AG20443 (cell line): ENCODE results near the gene SLC18A2.

Source experiments
- DNase-seq: peaks from one replicate; pipeline ENCODE4 v3.0.0; 2012; ENCODE audit warnings: low spot score, mixed read lengths

SLC18A2 gene

GRCh38 chr10:117239051-117239450 lies 1.9 kb upstream of the SLC18A2 start:
- no peak for DNase-seq

GRCh38 chr10:117239721-117240620 lies 943 bp upstream of the SLC18A2 start:
- DNase-seq, result no peak

GRCh38 chr10:117241541-117242462 lies 888 bp downstream of the SLC18A2 start:
- peak; percentile 62 for DNase-seq

GRCh38 chr10:117242463-117242832 lies 1.5 kb downstream of the SLC18A2 start:
- DNase-seq, result no peak

DNA sequence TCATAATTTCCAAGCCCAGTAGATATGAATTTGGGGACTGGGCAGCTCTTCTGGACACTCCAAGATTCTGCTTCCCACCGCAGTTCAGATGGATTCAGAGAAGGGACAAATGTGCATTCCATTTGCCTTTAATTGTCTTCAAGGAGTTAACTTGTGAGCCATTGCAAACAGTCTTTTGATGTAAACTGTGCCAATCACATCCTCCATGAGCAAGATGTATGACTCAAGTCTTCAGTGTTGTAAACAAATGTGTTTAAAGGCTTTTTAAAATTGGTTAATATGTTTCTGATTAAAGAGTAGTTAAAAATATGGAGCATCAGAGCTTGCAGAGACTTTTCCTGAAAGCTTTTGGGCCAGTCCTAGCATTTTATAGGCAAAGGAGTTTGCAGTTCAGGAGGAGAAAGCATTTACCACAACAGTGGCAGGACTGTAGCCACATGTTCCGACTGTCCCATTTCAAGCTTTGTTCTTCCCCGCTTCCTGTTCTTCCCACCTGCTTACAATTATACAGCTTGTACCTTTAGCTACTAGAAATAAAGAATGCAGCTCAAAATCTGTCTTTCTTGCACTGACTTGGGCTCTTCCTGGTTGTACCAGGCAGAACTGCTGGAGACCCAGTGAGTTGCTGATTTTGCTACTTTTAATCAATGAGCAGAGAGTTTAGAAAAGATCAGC lies 6.2 kb downstream of the SLC18A2 start:
- DNase-seq, result peak; percentile 34

DNA sequence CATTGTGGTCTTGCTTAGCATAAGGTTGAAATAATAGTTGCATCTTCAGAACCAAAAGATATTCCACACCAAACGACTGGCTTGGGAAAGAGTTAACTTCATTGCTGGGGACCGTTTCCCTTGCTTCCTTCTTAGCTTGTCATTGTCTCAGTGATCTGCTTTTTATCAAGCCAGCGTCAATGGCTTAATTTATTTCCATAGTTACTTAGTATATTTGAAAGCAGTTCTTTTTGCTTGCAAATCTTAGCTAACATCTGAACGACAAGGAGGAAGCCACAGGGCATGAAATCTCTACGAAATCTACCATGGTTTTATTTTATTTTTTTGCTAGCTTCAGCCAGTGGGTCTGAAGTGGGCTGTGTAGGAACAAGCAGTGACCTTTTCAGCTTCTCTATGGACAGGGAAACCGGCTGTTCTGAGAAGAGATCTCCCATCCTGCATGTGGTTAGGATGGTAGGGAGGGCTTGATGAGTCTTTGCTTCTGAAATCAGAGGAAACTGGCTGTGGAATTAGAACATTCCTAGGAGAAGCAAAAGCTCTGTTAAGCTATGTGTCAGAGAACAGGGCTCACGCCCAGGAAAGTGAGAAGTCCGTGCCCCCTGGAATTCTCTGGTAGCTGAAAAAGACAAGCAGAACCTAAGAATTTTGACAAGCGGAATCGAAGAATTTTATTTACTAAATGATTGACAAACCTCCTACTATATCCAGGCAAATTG lies 8.0 kb downstream of the SLC18A2 start:
- DNase-seq, result peak; percentile 74

DNA sequence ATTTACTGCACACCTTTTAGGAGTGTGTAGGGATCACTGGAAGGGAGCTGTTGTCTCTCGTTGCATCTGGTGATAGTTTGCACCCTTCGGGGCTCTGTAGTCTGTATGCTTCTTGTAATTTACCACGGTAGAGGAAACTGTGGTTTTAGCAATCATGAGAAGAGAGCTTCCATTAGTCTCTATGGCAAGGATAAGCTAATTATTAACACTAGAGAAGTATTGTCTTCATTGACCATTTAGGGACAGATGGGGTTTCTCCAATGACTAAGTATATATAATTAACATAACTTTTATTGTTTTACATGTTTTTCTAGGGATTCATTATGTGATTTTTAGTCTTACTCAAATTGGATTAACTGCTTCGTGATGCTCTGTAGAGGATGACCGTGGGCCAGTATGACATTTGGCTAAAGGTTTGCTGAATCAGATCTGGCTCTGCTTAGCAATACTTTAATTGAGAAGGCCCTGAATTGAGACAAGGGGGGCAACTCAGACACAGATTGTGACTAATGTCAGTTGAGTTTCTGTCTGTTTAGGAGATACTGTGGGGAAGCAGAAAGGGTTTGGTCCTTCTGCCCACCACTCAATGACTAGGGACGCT lies 8.7 kb downstream of the SLC18A2 start:
- no peak for DNase-seq

- DNase-seq, result no peak
Measured at GRCh38 chr10:117250411-117250810, 9.5 kb downstream of the SLC18A2 start.

- no peak for DNase-seq
Measured at GRCh38 chr10:117253908-117254307, 13.0 kb downstream of the SLC18A2 start.

DNA sequence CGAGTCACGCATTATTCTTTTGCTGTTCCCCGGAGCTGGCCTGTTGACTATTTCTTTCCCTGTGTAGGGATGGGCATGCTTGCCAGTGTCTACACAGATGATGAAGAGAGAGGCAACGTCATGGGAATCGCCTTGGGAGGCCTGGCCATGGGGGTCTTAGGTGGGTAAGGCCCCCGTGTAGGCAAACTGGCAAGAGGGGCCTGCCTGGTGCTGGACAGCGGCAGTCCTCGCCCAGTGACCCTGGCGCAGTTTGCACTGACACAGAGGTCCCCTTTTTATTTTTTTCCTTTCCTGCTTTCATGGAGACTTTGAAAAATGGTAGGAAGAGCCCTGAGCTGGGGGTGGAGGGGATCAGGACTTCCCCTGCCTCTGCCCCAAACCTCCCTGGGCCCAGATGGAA lies 13.4 kb downstream of the SLC18A2 start:
- DNase-seq, result no peak

- DNase-seq, result no peak
Measured at GRCh38 chr10:117254774-117255735, 14.1 kb downstream of the SLC18A2 start.

DNA sequence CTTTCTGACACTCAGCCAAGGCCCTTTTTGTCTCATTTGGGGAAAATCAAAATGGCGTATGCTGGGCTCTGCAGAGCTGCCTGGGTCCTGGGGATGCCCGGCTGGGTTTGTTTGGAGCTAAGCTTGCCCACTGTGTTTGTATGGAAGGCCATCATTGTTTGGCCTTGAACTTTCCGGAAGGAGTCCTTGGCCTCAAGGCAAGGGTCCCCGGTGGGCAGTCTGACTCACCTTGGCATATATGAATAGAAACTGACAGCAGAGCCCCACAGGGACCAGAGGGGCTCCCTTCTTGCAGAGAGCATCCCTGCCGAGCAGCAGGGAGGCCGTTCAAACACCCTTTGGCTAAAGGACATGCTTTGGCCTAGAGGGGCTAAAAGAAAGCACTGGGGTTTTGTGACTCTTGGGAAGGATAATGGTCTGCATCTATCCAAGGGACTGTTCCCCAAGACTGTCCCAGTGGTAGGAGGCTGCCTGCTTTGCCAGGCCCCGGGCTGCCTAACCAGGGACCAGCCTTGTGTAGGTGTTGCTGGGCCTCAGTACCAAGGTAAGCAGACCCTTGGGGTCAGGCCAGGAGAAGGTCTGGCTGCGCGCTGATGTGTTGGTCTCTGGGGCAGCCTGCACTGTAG lies 15.0 kb downstream of the SLC18A2 start:
- DNase-seq, result no peak

- DNase-seq, result no peak
Measured at GRCh38 chr10:117256910-117257309, 16.0 kb downstream of the SLC18A2 start.

DNA sequence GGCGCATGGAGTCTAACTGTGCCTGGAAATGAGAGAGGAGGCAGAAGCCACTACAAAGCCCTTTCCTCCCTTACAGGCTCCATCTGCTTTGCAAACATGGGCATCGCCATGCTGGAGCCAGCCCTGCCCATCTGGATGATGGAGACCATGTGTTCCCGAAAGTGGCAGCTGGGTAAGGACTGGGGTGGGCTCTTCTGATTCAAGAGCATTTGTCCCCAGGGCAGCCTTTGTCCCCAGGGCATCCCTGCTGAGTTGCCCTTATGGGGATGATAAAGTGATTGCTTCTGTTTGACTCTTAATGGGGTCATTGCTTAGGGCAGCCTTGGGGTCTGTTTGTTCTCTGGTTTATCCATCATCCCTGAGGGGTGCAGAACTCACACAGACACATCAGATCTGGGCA lies 16.8 kb downstream of the SLC18A2 start:
- DNase-seq, result no peak

DNA sequence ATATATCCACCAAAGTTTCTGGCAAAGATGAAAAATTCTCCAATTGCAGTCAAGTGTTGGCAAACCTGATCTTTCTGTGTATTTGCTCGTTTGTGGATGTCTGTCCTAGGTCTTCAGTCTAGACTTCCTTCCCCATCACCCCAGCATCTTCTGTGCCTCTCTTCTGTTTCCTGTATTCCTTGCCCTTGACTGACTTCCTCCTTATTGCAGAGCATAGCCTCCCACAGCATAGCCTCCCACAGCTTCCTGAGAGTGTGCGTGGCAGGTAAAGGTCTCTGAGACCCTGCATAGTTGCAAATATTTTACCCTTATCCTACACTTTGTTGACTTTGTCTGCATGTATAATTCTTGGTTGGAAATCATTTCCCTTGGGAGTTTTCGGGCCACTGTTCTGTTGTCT lies 18.4 kb downstream of the SLC18A2 start:
- DNase-seq, result no peak

- DNase-seq, result no peak
Measured at GRCh38 chr10:117260084-117260483, 19.2 kb downstream of the SLC18A2 start.

DNA sequence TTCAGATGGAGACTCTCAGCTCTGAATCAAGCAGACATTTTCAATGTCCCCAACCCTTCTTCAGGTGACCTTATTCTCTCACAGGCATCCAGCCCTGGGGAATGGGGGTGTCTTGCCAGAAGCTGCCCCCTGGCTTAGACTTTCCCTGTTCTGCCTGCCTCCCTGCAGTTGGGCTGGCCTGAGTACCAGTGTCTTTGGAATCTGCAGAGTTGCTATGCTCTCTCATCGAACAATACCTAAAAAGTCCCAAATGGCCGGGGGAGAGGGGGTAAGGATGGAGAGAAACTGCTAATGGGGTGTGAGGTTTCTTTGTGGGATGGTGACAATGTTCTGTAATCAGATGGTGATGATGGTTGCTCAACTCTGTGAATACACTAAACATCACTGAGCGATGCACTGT lies 20.6 kb downstream of the SLC18A2 start:
- DNase-seq, result no peak

DNA sequence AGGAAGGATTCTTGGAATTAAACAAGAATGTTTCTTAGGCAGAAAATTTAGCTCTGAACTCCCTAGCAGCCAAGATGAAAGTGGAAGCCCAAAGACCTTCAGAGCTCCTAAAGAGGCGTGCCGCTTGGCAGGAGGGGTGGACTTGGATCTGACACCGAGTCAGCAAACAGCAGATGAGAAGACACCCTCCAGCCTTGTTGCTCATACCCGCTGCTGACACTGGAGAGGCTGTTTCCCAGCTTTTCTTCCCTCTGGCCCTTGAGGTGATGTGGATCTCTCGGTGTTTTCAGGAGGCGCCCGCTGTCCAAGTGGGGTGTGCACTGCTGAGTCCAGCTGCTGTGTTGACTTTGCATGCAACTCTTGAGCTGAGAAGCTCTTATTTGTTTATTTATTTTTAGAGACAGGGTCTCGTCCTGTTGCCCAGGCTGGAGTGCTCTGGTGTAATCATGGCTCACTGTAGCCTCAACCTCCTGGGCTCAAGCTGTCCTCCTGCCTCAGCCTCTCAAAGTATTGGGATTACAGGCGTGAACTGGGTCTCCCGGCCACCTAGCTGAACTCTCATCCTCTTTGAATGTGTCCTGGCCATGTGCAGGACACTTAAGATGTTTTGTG lies 21.5 kb downstream of the SLC18A2 start:
- peak; percentile 27 for DNase-seq

GRCh38 chr10:117262903-117263293 lies 22.0 kb downstream of the SLC18A2 start:
- DNase-seq, result no peak
